ENCODE measurements around the gene WDR62. TPM values are rescaled to one million over a fixed set of nuclear protein-coding genes. Genes with fewer than 3 reads are reported as not detected.

WDR62 gene
- total and polyA plus RNA-seq, 10 of the 15 experiments (the other 5 are each of a cell fraction or from before 2014, with no cell fraction given): 0.08 to 20.6 (median 10.9) TPM

GRCh38 chr19:36043952-36044351 is 10.7 kb upstream of the WDR62 start:
- no peak for FAIRE-seq
- peaks cover 0 to 2% of the 10 kb centered on the region in 2 experiments; a peak in 2 of 4 replicates for H3K36me3 ChIP-seq (ENCODE audit: control insufficient read depth in 2 of 2, insufficient read depth in 2 of 2, low read length in 1 of 2)
- DNase-seq (ENCODE audit: low read depth, low spot score): no peak
- ChIA-PET CTCF (no interaction called here), SMC1A (ENCODE audit: uncharacterized antibody, unreplicated experiment) (interaction anchor here (0.7 to 1.6 kb wide), 2 partner anchors 30 to 34 kb away, joined by 3 to 5 read pairs; partner anchors contain the start of gene ALKBH6), RAD21 (ENCODE audit: unreplicated experiment) (no interaction called here), POLR2A (no interaction called here)
- no peaks in the 10 kb centered on the region for H3K27me3 ChIP-seq (replicated peaks in 1 of 2; ENCODE audit: control insufficient read depth in 2 of 2, insufficient read depth in 2 of 2, low read length in 1 of 2)
- BruUV-seq (replicated peaks): no TSS peak
- no peak overlapping the region for H3K9ac ChIP-seq (ENCODE audit: control insufficient read depth, insufficient read depth, low read length)
- 100% methylated on average over 2 of the region's 2 CpGs for WGBS (ENCODE audit: insufficient coverage, insufficient replicate concordance, low lambda C conversion rate, missing lambda C conversion rate)
- H3K4me3 ChIP-seq: no peak overlapping the region
- in situ Hi-C loops (cut with MboI): no loop called here
- TF ChIP-seq ZBTB33 (IDR thresholded peaks at IDR 0.05): no peak
- TF ChIP-seq POLR2A (IDR thresholded peaks at IDR 0.05; ENCODE audit: low read depth, low read length): no peak
- no peak for TF ChIP-seq NR2C1 (IDR thresholded peaks at IDR 0.05)
- no peak for TF ChIP-seq ZNF207 (IDR thresholded peaks at IDR 0.05; ENCODE audit: borderline replicate concordance)
- no peak for TF ChIP-seq NFYA (IDR thresholded peaks at IDR 0.05; ENCODE audit: borderline replicate concordance, low read depth, low read length)
- TF ChIP-seq ZNF592 (IDR thresholded peaks at IDR 0.05): no peak
- no peak for TF ChIP-seq BCL11A (IDR thresholded peaks at IDR 0.05; ENCODE audit: low read depth, low read length)
- TF ChIP-seq BHLHE40 (IDR thresholded peaks at IDR 0.05; ENCODE audit: borderline replicate concordance in 1 of 2, low read depth in 2 of 2, low read length in 1 of 2): no peak
- no peak for TF ChIP-seq ETV6 (conservative IDR thresholded peaks at IDR 0.05 in 1 of 2, IDR thresholded peaks at IDR 0.05 in 1 of 2; ENCODE audit: borderline replicate concordance in 1 of 2, low read depth in 1 of 2)
- no peak for TF ChIP-seq FOXM1 (IDR thresholded peaks at IDR 0.05; ENCODE audit: low read depth, low read length)
- TF ChIP-seq HSF1 (IDR thresholded peaks at IDR 0.05; ENCODE audit: low read depth, low read length): no peak
- TF ChIP-seq EGR1 (IDR thresholded peaks at IDR 0.05; ENCODE audit: borderline replicate concordance in 1 of 2, low read depth in 2 of 2, low read length in 2 of 2): no peak
- H3K27ac ChIP-seq (ENCODE audit: control insufficient read depth, insufficient read depth): no peak overlapping the region
- intact Hi-C loops (cut with micrococcal nuclease; ENCODE audit: unreplicated experiment): no loop called here
- H3K4me1 ChIP-seq (ENCODE audit: control insufficient read depth, insufficient read depth, low read length): no peaks in the 10 kb centered on the region
- no peaks in the 10 kb centered on the region for H3K9me3 ChIP-seq (replicated peaks; ENCODE audit: control insufficient read depth, insufficient read depth, low read length)
- no peak for ATAC-seq
- H3K79me2 ChIP-seq (ENCODE audit: control insufficient read depth, insufficient read depth, low read length): no peaks in the 10 kb centered on the region
- H2AFZ ChIP-seq (ENCODE audit: control insufficient read depth, low read depth, low read length): no peak overlapping the region
- H4K20me1 ChIP-seq (ENCODE audit: control insufficient read depth, insufficient read depth): no peaks in the 10 kb centered on the region
- H3K4me2 ChIP-seq (ENCODE audit: control insufficient read depth, insufficient read depth): no peak overlapping the region
